Hepatocyte (in vitro differentiated cells): ENCODE measurements around the gene SNX19. TPM values are rescaled to one million over a fixed set of nuclear protein-coding genes. Genes with fewer than 3 reads are reported as not detected.

Experiments
- DNase-seq: peaks from one replicate; pipeline ENCODE4 v3.0.0-alpha.2; 2016; ENCODE audit warnings: low spot score
- H2AFZ ChIP-seq: fragments of 200-600 bp; sonication (generic); 2 replicates; pipeline ENCODE4 v1.6.0; 2016; ENCODE audit warnings: antibody characterized with exemption, mild to moderate bottlenecking
- H3K27ac ChIP-seq: fragments of 200-600 bp; sonication (generic); 2 replicates; pipeline ENCODE4 v1.5.1; 2016; ENCODE audit warnings: mild to moderate bottlenecking
- H3K27me3 ChIP-seq: fragments of 200-600 bp; sonication (generic); 2 replicates; pipeline ENCODE4 v1.6.1; 2016
- H3K36me3 ChIP-seq: fragments of 200-600 bp; sonication (generic); replicated peaks from 2 replicates; pipeline ENCODE4 v1.5.1; 2016; ENCODE audit warnings: low read depth; ENCODE audit not compliant: insufficient read depth
- H3K4me1 ChIP-seq: fragments of 200-600 bp; sonication (generic); 2 replicates; pipeline ENCODE4 v1.5.1; 2016; ENCODE audit warnings: mild to moderate bottlenecking, moderate library complexity; ENCODE audit not compliant: insufficient read depth
- H3K4me2 ChIP-seq: fragments of 200-600 bp; sonication (generic); 2 replicates; pipeline ENCODE4 v1.6.0; 2016
- H3K4me3 ChIP-seq: fragments of 200-600 bp; sonication (generic); 2 replicates; pipeline ENCODE4 v1.5.1; 2016; ENCODE audit warnings: mild to moderate bottlenecking
- H3K79me2 ChIP-seq: fragments of 200-600 bp; sonication (generic); 2 replicates; pipeline ENCODE4 v1.6.0; 2017; ENCODE audit warnings: mild to moderate bottlenecking
- H3K9me2 ChIP-seq: fragments of 200-600 bp; sonication (generic); replicated peaks from 2 replicates; pipeline ENCODE4 v1.6.0; 2017; ENCODE audit warnings: mild to moderate bottlenecking; ENCODE audit not compliant: insufficient read depth
- H3K9me3 ChIP-seq: fragments of 200-600 bp; sonication (generic); 2 replicates; pipeline ENCODE4 v1.5.1; 2016; ENCODE audit warnings: low read depth, mild to moderate bottlenecking
- H4K20me1 ChIP-seq: fragments of 200-600 bp; sonication (generic); 2 replicates; pipeline ENCODE4 v1.6.0; 2016; ENCODE audit warnings: mild to moderate bottlenecking; ENCODE audit not compliant: insufficient read depth, poor library complexity, severe bottlenecking
- CTCF ChIP-seq: fragments of 200-600 bp; sonication (generic); IDR thresholded peaks from 2 replicates; pipeline ENCODE4 v1.5.1; 2016; ENCODE audit warnings: antibody characterized with exemption, mild to moderate bottlenecking; ENCODE audit not compliant: poor library complexity
- EZH2 ChIP-seq: fragments of 200-600 bp; sonication (generic); IDR thresholded peaks from 2 replicates; pipeline ENCODE4 v1.6.1; 2016; ENCODE audit warnings: antibody characterized with exemption, mild to moderate bottlenecking, borderline replicate concordance
- EZH2phosphoT487 ChIP-seq: fragments of 200-600 bp; sonication (generic); IDR thresholded peaks from one replicate; pipeline ENCODE4 v1.6.1; 2018; ENCODE audit warnings: antibody characterized with exemption, mild to moderate bottlenecking, low read depth, moderate library complexity; ENCODE audit not compliant: unreplicated experiment, severe bottlenecking
- WGBS: methylation state at CpG from one replicate; pipeline ENCODE4 v1.1.6; 2016; ENCODE audit warnings: low lambda C conversion rate; ENCODE audit errors: missing lambda C conversion rate; 5-methylcytosine and 5-hydroxymethylcytosine counted together
- polyA plus RNA-seq: library from polyadenylated mRNA; unstranded; fragments of >200 nt; fragmentation: Nextera tagmentation; extraction: Ambion mirVana; gene quantifications from 2 replicates; pipeline ENCODE4 v1.2.1, GENCODE V29; 2016
- total RNA-seq: library from RNA; depleted of rRNA; stranded (reverse); fragments of >200 nt; gene quantifications from 2 replicates; pipeline ENCODE4 v1.2.3, GENCODE V29; 2014

The SNX19 gene
- total and polyA plus RNA-seq, 2 experiments from 2014 or later, result 40.6 to 64.3 TPM

DNA sequence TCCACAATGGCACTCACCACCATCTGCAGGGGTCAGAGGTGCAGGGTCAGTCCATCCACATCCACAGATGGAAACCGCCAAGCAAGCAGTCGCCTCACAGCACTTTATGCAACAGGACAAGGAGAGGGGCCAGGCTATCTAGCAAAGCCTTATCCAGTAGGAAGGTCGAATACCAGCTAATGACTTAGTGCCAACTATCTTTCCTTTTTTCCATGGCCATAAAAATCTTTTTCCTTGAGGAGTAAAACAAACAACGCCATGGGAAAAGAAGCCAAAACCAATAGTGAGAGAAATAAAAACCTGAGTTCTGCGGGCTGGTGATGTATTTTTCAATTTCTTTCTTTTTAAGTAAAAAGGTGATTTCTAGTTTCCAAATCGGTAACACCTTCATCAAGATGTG lies 8.2 kb downstream of the SNX19 start:
- peak overlapping the region; percentile 85 for H3K27ac ChIP-seq
- peaks cover 1% of the 10 kb centered on the region for H3K36me3 ChIP-seq
- peaks cover 3% of the 10 kb centered on the region for H4K20me1 ChIP-seq
- TF ChIP-seq CTCF (no peak), EZH2phosphoT487 (no peak), EZH2 (no peak)
- no peaks in the 10 kb centered on the region for H3K27me3 ChIP-seq
- H3K4me3 ChIP-seq, result no peak overlapping the region
- DNase-seq, result no peak
- no peaks in the 10 kb centered on the region for H3K4me1 ChIP-seq
- no peak overlapping the region for H2AFZ ChIP-seq
- WGBS, result 97% methylated on average over 6 of the region's 6 CpGs
- no peak overlapping the region for H3K4me2 ChIP-seq
- no peaks in the 10 kb centered on the region for H3K9me2 ChIP-seq
- peaks cover 9% of the 10 kb centered on the region for H3K79me2 ChIP-seq
- no peaks in the 10 kb centered on the region for H3K9me3 ChIP-seq

GRCh38 chr11:130907229-130907628 lies 9.1 kb downstream of the SNX19 start:
- H3K79me2 ChIP-seq, result peaks cover 8% of the 10 kb centered on the region
- no peak for DNase-seq
- no peak for TF ChIP-seq EZH2
- TF ChIP-seq CTCF, result no peak
- no peak for TF ChIP-seq EZH2phosphoT487
- no peak overlapping the region for H3K27ac ChIP-seq
- H3K4me2 ChIP-seq, result no peak overlapping the region
- H3K9me2 ChIP-seq, result no peaks in the 10 kb centered on the region
- peaks cover 3% of the 10 kb centered on the region for H4K20me1 ChIP-seq
- H3K9me3 ChIP-seq, result no peaks in the 10 kb centered on the region
- H3K36me3 ChIP-seq, result peaks cover 4% of the 10 kb centered on the region
- H2AFZ ChIP-seq, result no peak overlapping the region
- H3K4me3 ChIP-seq, result no peak overlapping the region
- H3K27me3 ChIP-seq, result no peaks in the 10 kb centered on the region
- H3K4me1 ChIP-seq, result no peaks in the 10 kb centered on the region

- Histone ChIP-seq H3K4me3 (no peak overlapping the region), H4K20me1 (peaks cover 3% of the 10 kb centered on the region), H3K27me3 (no peaks in the 10 kb centered on the region), H3K27ac (no peak overlapping the region), H3K36me3 (peaks cover 4% of the 10 kb centered on the region), H3K79me2 (peaks cover 4% of the 10 kb centered on the region), H3K9me2 (no peaks in the 10 kb centered on the region), H3K4me1 (no peaks in the 10 kb centered on the region), H3K4me2 (no peak overlapping the region), H2AFZ (no peak overlapping the region), H3K9me3 (no peaks in the 10 kb centered on the region)
- TF ChIP-seq CTCF, result no peak
- no peak for TF ChIP-seq EZH2
- no peak for TF ChIP-seq EZH2phosphoT487
- 97% methylated on average over 2 of the region's 2 CpGs for WGBS
- DNase-seq, result no peak
These were observed 9.7 kb downstream of the SNX19 start for GRCh38 chr11:130906616-130907015.

DNA sequence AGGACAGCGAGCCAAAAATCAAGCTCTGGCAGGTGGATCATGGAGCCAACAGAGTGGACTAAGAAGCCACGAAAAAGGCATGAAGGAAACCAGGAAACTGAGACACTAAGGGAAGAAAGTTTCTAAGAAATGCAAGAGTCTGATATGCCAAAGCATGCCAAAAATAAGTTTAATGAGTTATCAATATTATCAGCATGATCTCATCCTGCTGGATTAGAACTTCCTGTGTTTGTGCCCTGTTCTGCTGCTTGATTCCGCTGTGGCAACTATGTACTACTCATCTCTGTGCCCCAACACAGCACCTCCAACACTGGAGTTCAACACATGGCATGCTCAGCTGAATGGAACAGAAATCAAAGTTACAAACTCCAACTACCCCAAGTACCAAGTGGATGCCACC lies 10.8 kb downstream of the SNX19 start:
- no peaks in the 10 kb centered on the region for H3K9me3 ChIP-seq
- no peaks in the 10 kb centered on the region for H3K27me3 ChIP-seq
- no peak overlapping the region for H2AFZ ChIP-seq
- peaks cover 4% of the 10 kb centered on the region for H3K36me3 ChIP-seq
- TF ChIP-seq CTCF, result no peak
- no peak for TF ChIP-seq EZH2phosphoT487
- TF ChIP-seq EZH2, result no peak
- WGBS, result 96% methylated on average over 3 of the region's 3 CpGs
- no peak for DNase-seq
- no peak overlapping the region for H3K4me3 ChIP-seq
- no peaks in the 10 kb centered on the region for H3K9me2 ChIP-seq
- H3K4me1 ChIP-seq, result no peaks in the 10 kb centered on the region
- no peak overlapping the region for H3K4me2 ChIP-seq
- no peak overlapping the region for H3K27ac ChIP-seq
- H3K79me2 ChIP-seq, result no peaks in the 10 kb centered on the region
- no peaks in the 10 kb centered on the region for H4K20me1 ChIP-seq
